ENCODE results near the gene NAGS.

- TF ChIP-seq, protein P1, sequence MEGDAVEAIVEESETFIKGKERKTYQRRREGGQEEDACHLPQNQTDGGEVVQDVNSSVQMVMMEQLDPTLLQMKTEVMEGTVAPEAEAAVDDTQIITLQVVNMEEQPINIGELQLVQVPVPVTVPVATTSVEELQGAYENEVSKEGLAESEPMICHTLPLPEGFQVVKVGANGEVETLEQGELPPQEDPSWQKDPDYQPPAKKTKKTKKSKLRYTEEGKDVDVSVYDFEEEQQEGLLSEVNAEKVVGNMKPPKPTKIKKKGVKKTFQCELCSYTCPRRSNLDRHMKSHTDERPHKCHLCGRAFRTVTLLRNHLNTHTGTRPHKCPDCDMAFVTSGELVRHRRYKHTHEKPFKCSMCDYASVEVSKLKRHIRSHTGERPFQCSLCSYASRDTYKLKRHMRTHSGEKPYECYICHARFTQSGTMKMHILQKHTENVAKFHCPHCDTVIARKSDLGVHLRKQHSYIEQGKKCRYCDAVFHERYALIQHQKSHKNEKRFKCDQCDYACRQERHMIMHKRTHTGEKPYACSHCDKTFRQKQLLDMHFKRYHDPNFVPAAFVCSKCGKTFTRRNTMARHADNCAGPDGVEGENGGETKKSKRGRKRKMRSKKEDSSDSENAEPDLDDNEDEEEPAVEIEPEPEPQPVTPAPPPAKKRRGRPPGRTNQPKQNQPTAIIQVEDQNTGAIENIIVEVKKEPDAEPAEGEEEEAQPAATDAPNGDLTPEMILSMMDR (IDR thresholded peaks at IDR 0.05 in 4 of 5, conservative IDR thresholded peaks at IDR 0.05 in 1 of 5): no peak
- TF ChIP-seq POLR2A (IDR thresholded peaks at IDR 0.05): no peak
Measured at GRCh38 chr17:44008205-44008909, 3.9 kb downstream of the NAGS start.
